Measurements from ENCODE around the gene SLC2A14.
"Not testable (repeated sequence)": the region's sequence is repeated elsewhere in the genome, so short reads cannot be mapped to it uniquely, and the experiment has no call there.

Gene SLC2A14

DNA sequence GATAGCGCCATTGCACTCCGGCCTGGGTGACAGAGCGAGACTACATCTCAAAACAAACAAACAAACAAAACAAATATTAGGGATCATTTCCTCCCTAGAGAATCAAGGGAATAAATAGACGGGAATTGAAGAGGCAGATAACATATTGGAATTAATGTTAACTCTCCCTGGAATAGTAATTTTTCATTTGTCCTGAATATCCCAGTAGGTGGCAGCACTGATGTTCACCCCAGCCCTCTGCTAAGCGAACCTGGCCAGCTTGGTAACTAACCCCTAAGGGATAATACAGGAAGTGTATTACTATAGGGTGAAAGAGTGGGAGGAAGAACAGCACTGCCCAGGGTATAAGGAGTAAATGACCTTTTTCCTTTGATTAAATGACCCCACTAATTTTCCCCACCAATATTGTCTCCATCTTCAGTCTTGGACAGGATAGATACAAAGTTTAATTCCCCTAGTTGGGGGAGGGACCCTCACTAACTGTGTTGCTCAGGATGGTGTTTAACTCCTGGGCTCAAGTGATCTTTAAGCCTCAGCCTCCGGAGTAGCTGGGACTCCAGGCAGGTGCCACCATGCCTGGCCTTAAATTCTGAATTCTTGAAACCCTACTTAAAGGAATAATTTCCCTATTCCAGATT is 40.5 kb downstream of the SLC2A14 start:
- DNase-seq = peak; percentile 7

DNA sequence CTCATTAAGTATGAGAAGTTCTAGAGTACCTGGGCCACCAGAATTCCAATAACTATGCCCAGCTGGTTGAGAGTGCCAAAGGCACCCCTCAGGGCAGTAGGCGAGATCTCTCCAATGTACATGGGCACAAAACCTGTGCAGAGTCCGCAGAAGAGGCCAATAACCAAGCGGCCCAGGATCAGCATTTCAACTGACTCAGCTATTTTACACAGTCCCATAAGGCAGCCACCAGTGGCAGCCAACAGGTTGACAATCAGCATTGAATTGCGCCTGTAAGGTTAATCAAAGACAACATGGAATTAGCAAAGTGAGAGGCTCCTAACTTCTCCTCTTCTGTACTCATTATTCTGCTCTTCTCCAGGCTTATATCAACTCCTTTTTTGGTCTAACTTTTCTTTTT is 43.0 kb downstream of the SLC2A14 start:
- DNase-seq = not testable (repeated sequence)

- not testable (repeated sequence) for DNase-seq
Measured at GRCh38 chr12:7825754-7826153, 47.0 kb downstream of the SLC2A14 start.

GRCh38 chr12:7806863-7807487 is 65.7 kb downstream of the SLC2A14 start:
- peak; percentile 61 for DNase-seq

DNA sequence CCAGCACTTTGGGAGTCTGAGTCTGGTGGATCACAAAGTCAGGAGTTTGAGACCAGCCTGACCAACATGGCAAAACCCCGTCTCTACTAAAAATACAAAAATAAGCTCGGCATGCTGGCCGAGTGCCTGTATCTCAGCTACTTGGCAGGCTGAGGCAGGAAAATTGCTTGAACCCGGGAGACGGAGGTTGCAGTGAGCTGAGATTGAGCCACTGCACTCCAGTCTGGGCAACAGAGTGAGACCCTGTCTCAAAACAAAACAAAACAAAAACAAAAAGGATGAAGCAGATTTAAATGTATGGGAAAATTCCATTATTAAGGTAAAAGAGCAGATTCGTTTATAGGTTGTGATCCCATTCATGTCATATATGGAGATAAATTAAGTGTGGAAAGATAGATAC is 66.4 kb downstream of the SLC2A14 start:
- DNase-seq = not testable (repeated sequence)

- DNase-seq = no peak
Measured at GRCh38 chr12:7801460-7801859, 71.3 kb downstream of the SLC2A14 start.

- not testable (repeated sequence) for DNase-seq
Measured at GRCh38 chr12:7798750-7799308, 73.9 kb downstream of the SLC2A14 start.

DNA sequence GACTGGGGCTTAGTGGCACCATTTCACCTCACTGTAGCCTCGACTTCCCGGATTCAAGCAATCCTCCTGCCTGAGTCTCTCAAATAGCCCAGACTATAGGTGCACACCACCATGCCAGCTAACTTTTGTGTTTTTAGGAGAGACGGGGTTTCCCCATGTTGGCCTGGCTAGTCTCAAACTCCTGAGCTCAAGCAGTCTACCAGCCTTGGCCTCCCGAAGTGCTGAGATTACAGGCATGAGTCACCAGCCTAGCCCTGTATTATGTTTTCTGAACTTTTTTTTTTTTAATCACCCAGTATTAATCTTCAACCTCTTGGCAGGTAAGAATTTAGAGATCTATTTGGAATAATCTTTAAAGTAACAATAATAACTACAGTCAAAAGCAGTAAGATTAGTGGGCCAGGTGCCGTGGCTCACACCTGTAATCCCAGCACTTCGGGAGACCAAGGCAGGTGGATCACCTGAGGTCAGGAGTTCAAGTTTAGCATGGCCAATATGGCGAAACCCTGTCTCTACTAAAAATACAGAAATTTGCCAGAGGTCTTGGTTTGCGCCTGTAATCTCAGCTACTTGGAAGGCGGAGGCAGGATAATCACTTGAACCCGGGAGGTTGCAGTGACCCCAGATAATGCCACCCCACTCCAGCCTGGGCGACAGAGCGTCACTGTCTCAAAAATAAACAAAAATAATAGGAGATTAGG is 74.9 kb downstream of the SLC2A14 start:
- DNase-seq = no peak

GRCh38 chr12:7797269-7797668 is 75.4 kb downstream of the SLC2A14 start:
- DNase-seq = not testable (repeated sequence)

GRCh38 chr12:7793211-7793610 is 79.5 kb downstream of the SLC2A14 start:
- DNase-seq = no peak

- not testable (repeated sequence) for DNase-seq
Measured at GRCh38 chr12:7788884-7789528, 83.7 kb downstream of the SLC2A14 start, which contains the start of gene NANOG. NANOG (plus strand) TSS chr12:7789402; CDS start chr12:7789615, 213 bp downstream.

GRCh38 chr12:7788294-7788660 is 84.4 kb downstream of the SLC2A14 start:
- no peak for DNase-seq

- DNase-seq = no peak
Measured at GRCh38 chr12:7787574-7788293, 85.0 kb downstream of the SLC2A14 start.

DNA sequence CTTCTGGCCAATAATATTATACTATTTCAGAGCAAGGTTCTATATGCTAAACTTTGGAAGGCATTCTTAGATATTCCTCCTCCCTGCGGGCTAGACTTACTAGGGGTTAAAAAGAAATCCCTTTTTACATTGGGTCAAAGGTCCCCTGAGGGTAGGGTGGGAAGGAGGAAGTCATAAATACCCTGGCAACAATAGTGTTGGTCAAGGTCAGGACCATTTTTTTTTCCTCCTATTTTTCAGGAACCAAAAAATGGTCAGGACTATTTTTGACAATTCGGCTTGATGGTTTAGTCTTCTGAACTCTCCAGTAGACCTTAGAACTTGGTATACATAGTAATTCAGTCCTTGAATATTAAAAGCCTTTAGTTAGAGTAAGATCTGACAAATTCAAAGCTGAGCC is 88.0 kb downstream of the SLC2A14 start:
- no peak for DNase-seq

GRCh38 chr12:7783433-7783832 is 89.3 kb downstream of the SLC2A14 start:
- DNase-seq = not testable (repeated sequence)

- DNase-seq = no peak
Measured at GRCh38 chr12:7782055-7782454, 90.7 kb downstream of the SLC2A14 start.

DNA sequence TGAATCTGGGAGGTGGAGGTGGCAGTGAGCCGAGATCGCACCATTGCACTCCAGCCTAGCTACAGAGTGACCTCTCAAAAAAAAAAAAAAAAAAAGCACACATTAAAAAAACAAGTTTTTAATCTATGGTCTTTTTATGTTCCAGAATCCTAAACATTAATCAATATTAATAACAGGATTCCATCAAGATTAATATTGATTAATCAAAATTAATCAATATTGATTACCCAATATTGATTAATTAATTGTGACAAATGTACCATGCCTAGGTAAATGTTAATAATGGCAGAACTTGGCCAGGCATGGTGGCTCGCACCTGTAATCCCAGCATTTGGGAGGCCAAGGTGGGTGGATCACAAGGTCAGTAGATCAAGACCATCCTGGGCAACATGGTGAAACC is 91.4 kb downstream of the SLC2A14 start:
- no peak for DNase-seq

DNA sequence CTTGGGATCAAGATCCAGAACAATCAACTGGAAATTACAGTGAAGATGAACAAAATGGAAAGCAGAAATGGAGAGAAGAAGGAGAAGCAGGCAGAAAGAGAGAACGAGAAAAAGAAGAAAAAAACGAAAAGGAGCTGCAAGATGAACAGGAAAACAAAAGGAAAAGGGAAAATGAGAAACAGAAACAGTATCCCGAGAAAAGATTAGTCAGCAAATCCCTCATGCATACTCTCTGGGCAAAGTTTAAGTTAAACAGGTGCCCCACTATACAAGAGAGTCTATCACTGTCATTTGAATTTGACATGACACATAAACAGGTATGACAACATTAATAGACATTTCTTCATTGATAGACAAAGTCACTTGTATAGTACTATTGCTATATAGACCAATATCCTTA is 102.7 kb downstream of the SLC2A14 start:
- no peak for DNase-seq

Data from midbrain (tissue), 1 donor.